HG02840 (cell line): Measurements from ENCODE around the gene PPP5C.
"Not testable (repeated sequence)": the region's sequence is repeated elsewhere in the genome, so short reads cannot be mapped to it uniquely, and the experiment has no call there.

Experiments used
- ATAC-seq: cut with Tn5 transposase; IDR thresholded peaks from one replicate; pipeline ENCODE4 v1.9.1; 2021; ENCODE audit warnings: mild to moderate bottlenecking, moderate library complexity, moderate number of reproducible peaks; ENCODE audit not compliant: unreplicated experiment, low FRiP score

Gene PPP5C

GRCh38 chr19:46383846-46384245 lies 37.0 kb downstream of the PPP5C start:
- no peak for ATAC-seq

GRCh38 chr19:46384396-46384795 lies 37.5 kb downstream of the PPP5C start:
- ATAC-seq: no peak

GRCh38 chr19:46385636-46386035 lies 38.7 kb downstream of the PPP5C start:
- ATAC-seq: no peak

GRCh38 chr19:46386151-46386550 lies 39.3 kb downstream of the PPP5C start:
- ATAC-seq: no peak

GRCh38 chr19:46386996-46387712 lies 40.3 kb downstream of the PPP5C start:
- ATAC-seq: no peak

- ATAC-seq: no peak
Measured at GRCh38 chr19:46387713-46388130, 40.8 kb downstream of the PPP5C start.

- no peak for ATAC-seq
Measured at GRCh38 chr19:46388311-46389095, 41.6 kb downstream of the PPP5C start.

GRCh38 chr19:46390121-46390858 lies 43.4 kb downstream of the PPP5C start:
- ATAC-seq: no peak

GRCh38 chr19:46390866-46391265 lies 44.0 kb downstream of the PPP5C start:
- no peak for ATAC-seq

- no peak for ATAC-seq
Measured at GRCh38 chr19:46391296-46392251, 44.7 kb downstream of the PPP5C start.

- no peak for ATAC-seq
Measured at GRCh38 chr19:46392252-46392801, 45.4 kb downstream of the PPP5C start.

- no peak for ATAC-seq
Measured at GRCh38 chr19:46392837-46393236, 46.0 kb downstream of the PPP5C start.

GRCh38 chr19:46393456-46394401 lies 46.8 kb downstream of the PPP5C start:
- ATAC-seq: no peak

- no peak for ATAC-seq
Measured at GRCh38 chr19:46394402-46394797, 47.5 kb downstream of the PPP5C start.

GRCh38 chr19:46397801-46398479 lies 51.1 kb downstream of the PPP5C start:
- not testable (repeated sequence) for ATAC-seq

- ATAC-seq: no peak
Measured at GRCh38 chr19:46402725-46403124, 55.8 kb downstream of the PPP5C start.

- ATAC-seq: no peak
Measured at GRCh38 chr19:46404055-46404752, 57.3 kb downstream of the PPP5C start.
